HCT116 (cell line): Measurements from ENCODE around the gene ADK. TPM values are rescaled to one million over a fixed set of nuclear protein-coding genes. Genes with fewer than 3 reads are reported as not detected.
"Not testable (repeated sequence)": the region's sequence is repeated elsewhere in the genome, so short reads cannot be mapped to it uniquely, and the experiment has no call there.

ENCODE experiments used
- ATAC-seq: fragments of 200-7000 bp; cut with Tn5 transposase; 2 replicates; pipeline ENCODE4 v1.9.1; 2020; ENCODE audit warnings: mild to moderate bottlenecking, moderate library complexity
- BruUV-seq: library from RNA; stranded (reverse); fragments of 400-500 nt; replicated peaks from 2 replicates; lab custom pipeline; 2021; lab: Mats Ljungman, UMichigan
- CTCF ChIA-PET: fragments of 300-600 bp; sonication (Branson Sonifier 250); formaldehyde crosslinking; loops from one replicate; lab custom pipeline; 2021; ENCODE audit warnings: antibody characterized with exemption; lab: Charles Lee
- POLR2A ChIA-PET: fragments of 300-600, 350-600 bp; sonication (Branson Sonifier 250); formaldehyde crosslinking; loops from one replicate; lab custom pipeline; 2021; ENCODE audit warnings: antibody characterized with exemption; lab: Charles Lee
- RAD21 ChIA-PET, 2 experiments: fragments of 300-600 bp; sonication (Branson Sonifier 250); formaldehyde crosslinking; loops; one replicate each; lab custom pipeline; 2023; ENCODE audit warnings: low total read pairs in 2 of 2; ENCODE audit not compliant: uncharacterized antibody in 2 of 2, unreplicated experiment in 2 of 2, low non-redundant PET in 1 of 2; lab: Charles Lee
- DNase-seq: peaks from one replicate; pipeline ENCODE4 v3.0.0-alpha.2; 2010; ENCODE audit warnings: low read depth, low spot score
- H2AFZ ChIP-seq: fragments of 200-600 bp; shearing (Covaris generic), sonication (generic); 2 replicates; pipeline ENCODE4 v1.6.1; 2017; ENCODE audit warnings: low read depth, mixed run types, mixed read lengths, antibody characterized with exemption, low read length; ENCODE audit not compliant: poor library complexity, severe bottlenecking
- H3K27ac ChIP-seq: 2 replicates; pipeline ENCODE4 v1.5.1; 2012; ENCODE audit warnings: low read depth, low read length
- H3K27me3 ChIP-seq: fragments of 200-600 bp; sonication (generic); 2 replicates; pipeline ENCODE4 v1.6.1; 2016; ENCODE audit warnings: mixed run types, low read length, mixed read lengths; ENCODE audit not compliant: insufficient read depth
- H3K36me3 ChIP-seq, 2 experiments: fragments of 200-500 bp in 1 of 2; fragments of 200-600 bp in 1 of 2; sonication (Bioruptor generic) in 1 of 2; sonication (generic) in 1 of 2; 2 replicates each; pipeline versions ENCODE4 v1.5.1 to v1.6.1; 2014 to 2016; ENCODE audit warnings: low read length in 2 of 2, inconsistent platforms in 1 of 2, mixed read lengths in 1 of 2, mixed run types in 1 of 2; ENCODE audit not compliant: insufficient read depth in 2 of 2, control insufficient read depth in 1 of 2
- H3K4me1 ChIP-seq, 2 experiments: fragments of 200-600 bp in 1 of 2; sonication (generic) in 1 of 2; 2 replicates each; pipeline versions ENCODE4 v1.5.1 to v1.6.1; 2012 to 2017; ENCODE audit warnings: low read length in 2 of 2, inconsistent platforms in 1 of 2, mild to moderate bottlenecking in 1 of 2, mixed read lengths in 1 of 2, mixed run types in 1 of 2, moderate library complexity in 1 of 2; ENCODE audit not compliant: insufficient read depth in 2 of 2, control insufficient read depth in 1 of 2
- H3K4me2 ChIP-seq: fragments of 200-600 bp; sonication (generic); 2 replicates; pipeline ENCODE4 v1.6.1; 2017; ENCODE audit warnings: mixed run types, low read length, mixed read lengths
- H3K4me3 ChIP-seq, 2 experiments: fragments of 200-600 bp in 1 of 2; sonication (generic) in 1 of 2; replicated peaks in 1 of 2; 2 replicates each; pipeline ENCODE4 v1.5.1; 2011 to 2016; ENCODE audit warnings: low read length in 2 of 2, control low read depth in 1 of 2, low read depth in 1 of 2, mild to moderate bottlenecking in 1 of 2, mixed read lengths in 1 of 2, mixed run types in 1 of 2
- H3K79me2 ChIP-seq: fragments of 200-600 bp; sonication (generic); 2 replicates; pipeline ENCODE4 v1.6.1; 2017; ENCODE audit warnings: mild to moderate bottlenecking, mixed run types, low read length, moderate library complexity, mixed read lengths; ENCODE audit not compliant: insufficient read depth
- H3K9ac ChIP-seq: fragments of 200-600 bp; sonication (generic); 2 replicates; pipeline ENCODE4 v1.6.1; 2016; ENCODE audit warnings: low read length, mixed read lengths
- H3K9me2 ChIP-seq: fragments of 200-600 bp; sonication (generic), shearing (Covaris generic); 2 replicates; pipeline ENCODE4 v1.6.1; 2017; ENCODE audit warnings: mixed run types, mild to moderate bottlenecking, moderate library complexity; ENCODE audit not compliant: insufficient read depth
- H3K9me3 ChIP-seq, 2 experiments: fragments of 200-500 bp in 1 of 2; fragments of 200-600 bp in 1 of 2; sonication (Bioruptor generic) in 1 of 2; sonication (generic) in 1 of 2; 2 replicates each; pipeline ENCODE4 v1.6.1; 2014 to 2017; ENCODE audit warnings: low read length in 2 of 2, mixed read lengths in 2 of 2, inconsistent platforms in 1 of 2, low read depth in 1 of 2, mild to moderate bottlenecking in 1 of 2, mixed run types in 1 of 2, moderate library complexity in 1 of 2; ENCODE audit not compliant: control insufficient read depth in 1 of 2, insufficient read depth in 1 of 2
- H4K20me1 ChIP-seq: fragments of 200-600 bp; sonication (generic), shearing (Covaris generic); 2 replicates; pipeline ENCODE4 v1.6.1; 2017; ENCODE audit warnings: mixed run types, mild to moderate bottlenecking, moderate library complexity; ENCODE audit not compliant: insufficient read depth
- ATF3 ChIP-seq: IDR thresholded peaks from 2 replicates; pipeline ENCODE4 v1.6.1; 2012
- EGR1 ChIP-seq: IDR thresholded peaks from 2 replicates; pipeline ENCODE4 v1.6.1; 2012; ENCODE audit warnings: low read depth
- ELF1 ChIP-seq: IDR thresholded peaks from 2 replicates; pipeline ENCODE4 v1.6.1; 2012; ENCODE audit warnings: low read depth, borderline replicate concordance
- EZH2phosphoT487 ChIP-seq: fragments of 200-600 bp; IDR thresholded peaks from 2 replicates; pipeline ENCODE4 v1.6.1; 2018; ENCODE audit warnings: antibody characterized with exemption, borderline replicate concordance
- FOSL1 ChIP-seq: IDR thresholded peaks from 2 replicates; pipeline ENCODE4 v1.6.1; 2012; ENCODE audit warnings: low read depth
- JUND ChIP-seq: IDR thresholded peaks from 2 replicates; pipeline ENCODE4 v1.6.1; 2012
- POLR2A ChIP-seq: IDR thresholded peaks from 2 replicates; pipeline ENCODE4 v1.7.0; 2011; ENCODE audit warnings: borderline replicate concordance; ENCODE audit not compliant: insufficient read depth, insufficient read length; ENCODE audit errors: extremely low read depth
- RAD21 ChIP-seq: IDR thresholded peaks from 2 replicates; pipeline ENCODE4 v1.6.1; 2012; ENCODE audit warnings: low read depth, mild to moderate bottlenecking
- SIN3A ChIP-seq: IDR thresholded peaks from 2 replicates; pipeline ENCODE4 v1.6.1; 2012; ENCODE audit warnings: low read depth
- SP1 ChIP-seq: IDR thresholded peaks from 2 replicates; pipeline ENCODE4 v1.6.1; 2012; ENCODE audit warnings: low read depth
- SRF ChIP-seq: IDR thresholded peaks from 2 replicates; pipeline ENCODE4 v1.6.1; 2012; ENCODE audit warnings: low read depth
- YY1 ChIP-seq: IDR thresholded peaks from 2 replicates; pipeline ENCODE4 v1.6.1; 2011; ENCODE audit warnings: low read length, low read depth, moderate library complexity, mild to moderate bottlenecking; ENCODE audit not compliant: insufficient replicate concordance; ENCODE audit errors: extremely low read depth
- ZFX ChIP-seq: fragments of 450-650 bp; IDR thresholded peaks from 2 replicates; pipeline ENCODE4 v1.6.1; 2017
- ZNF274 ChIP-seq: fragments of 200-500 bp; sonication (Bioruptor generic); IDR thresholded peaks from 2 replicates; pipeline ENCODE4 v1.6.1; 2014; ENCODE audit warnings: mild to moderate bottlenecking, low read depth, low read length, inconsistent platforms
- intact Hi-C: fragments of 100-400 bp; cut with micrococcal nuclease; formaldehyde crosslinking; loops from 2 replicates; pipeline ENCODE4 v1.10.0; 2022
- total RNA-seq: library from RNA; stranded (reverse); gene quantifications from one replicate; pipeline ENCODE4 v1.2.1, GENCODE V29; 2021; ENCODE audit not compliant: unreplicated experiment
- TF ChIP-seq, protein P1 (sequence below), 3 experiments: fragments of 200-600 bp in 1 of 3; sonication (generic) in 1 of 3; IDR thresholded peaks in 2 of 3; conservative IDR thresholded peaks in 1 of 3; 2 replicates each; pipeline ENCODE4 v1.5.1; 2012 to 2017; ENCODE audit warnings: low read depth in 2 of 3, low read length in 2 of 3, antibody characterized with exemption in 1 of 3, borderline replicate concordance in 1 of 3, control low read depth in 1 of 3, mild to moderate bottlenecking in 1 of 3, mixed read lengths in 1 of 3, mixed run types in 1 of 3, moderate library complexity in 1 of 3; ENCODE audit not compliant: insufficient read depth in 1 of 3
- TF ChIP-seq, protein P2 (sequence below): IDR thresholded peaks from 2 replicates; pipeline ENCODE4 v1.6.1; 2012; ENCODE audit warnings: low read depth

Gene ADK
- total RNA-seq, 1 experiment from 2014 or later: 55.0 TPM

GRCh38 chr10:74347522-74347921, 196.5 kb downstream of the ADK start:
- POLR2A ChIA-PET: no interaction called here
- no peak overlapping the region for H3K4me3 ChIP-seq
- H3K4me2 ChIP-seq: no peak overlapping the region
- peaks cover 12% of the 10 kb centered on the region; the same call in 1 of the 2 replicates for H3K79me2 ChIP-seq
- CTCF ChIA-PET: no interaction called here
- TF ChIP-seq SRF: no peak
- TF ChIP-seq POLR2A: no peak
- TF ChIP-seq SIN3A: no peak
- TF ChIP-seq ZFX: no peak
- no peak for TF ChIP-seq EGR1
- no peak for TF ChIP-seq EZH2phosphoT487
- TF ChIP-seq FOSL1: no peak
- TF ChIP-seq, protein P1, sequence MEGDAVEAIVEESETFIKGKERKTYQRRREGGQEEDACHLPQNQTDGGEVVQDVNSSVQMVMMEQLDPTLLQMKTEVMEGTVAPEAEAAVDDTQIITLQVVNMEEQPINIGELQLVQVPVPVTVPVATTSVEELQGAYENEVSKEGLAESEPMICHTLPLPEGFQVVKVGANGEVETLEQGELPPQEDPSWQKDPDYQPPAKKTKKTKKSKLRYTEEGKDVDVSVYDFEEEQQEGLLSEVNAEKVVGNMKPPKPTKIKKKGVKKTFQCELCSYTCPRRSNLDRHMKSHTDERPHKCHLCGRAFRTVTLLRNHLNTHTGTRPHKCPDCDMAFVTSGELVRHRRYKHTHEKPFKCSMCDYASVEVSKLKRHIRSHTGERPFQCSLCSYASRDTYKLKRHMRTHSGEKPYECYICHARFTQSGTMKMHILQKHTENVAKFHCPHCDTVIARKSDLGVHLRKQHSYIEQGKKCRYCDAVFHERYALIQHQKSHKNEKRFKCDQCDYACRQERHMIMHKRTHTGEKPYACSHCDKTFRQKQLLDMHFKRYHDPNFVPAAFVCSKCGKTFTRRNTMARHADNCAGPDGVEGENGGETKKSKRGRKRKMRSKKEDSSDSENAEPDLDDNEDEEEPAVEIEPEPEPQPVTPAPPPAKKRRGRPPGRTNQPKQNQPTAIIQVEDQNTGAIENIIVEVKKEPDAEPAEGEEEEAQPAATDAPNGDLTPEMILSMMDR (IDR thresholded peaks at IDR 0.05 in 2 of 3, conservative IDR thresholded peaks at IDR 0.05 in 1 of 3; ENCODE audit: borderline replicate concordance in 1 of 3, insufficient read depth in 1 of 3, low read depth in 2 of 3, low read length in 2 of 3): no peak
- TF ChIP-seq, protein P2, sequence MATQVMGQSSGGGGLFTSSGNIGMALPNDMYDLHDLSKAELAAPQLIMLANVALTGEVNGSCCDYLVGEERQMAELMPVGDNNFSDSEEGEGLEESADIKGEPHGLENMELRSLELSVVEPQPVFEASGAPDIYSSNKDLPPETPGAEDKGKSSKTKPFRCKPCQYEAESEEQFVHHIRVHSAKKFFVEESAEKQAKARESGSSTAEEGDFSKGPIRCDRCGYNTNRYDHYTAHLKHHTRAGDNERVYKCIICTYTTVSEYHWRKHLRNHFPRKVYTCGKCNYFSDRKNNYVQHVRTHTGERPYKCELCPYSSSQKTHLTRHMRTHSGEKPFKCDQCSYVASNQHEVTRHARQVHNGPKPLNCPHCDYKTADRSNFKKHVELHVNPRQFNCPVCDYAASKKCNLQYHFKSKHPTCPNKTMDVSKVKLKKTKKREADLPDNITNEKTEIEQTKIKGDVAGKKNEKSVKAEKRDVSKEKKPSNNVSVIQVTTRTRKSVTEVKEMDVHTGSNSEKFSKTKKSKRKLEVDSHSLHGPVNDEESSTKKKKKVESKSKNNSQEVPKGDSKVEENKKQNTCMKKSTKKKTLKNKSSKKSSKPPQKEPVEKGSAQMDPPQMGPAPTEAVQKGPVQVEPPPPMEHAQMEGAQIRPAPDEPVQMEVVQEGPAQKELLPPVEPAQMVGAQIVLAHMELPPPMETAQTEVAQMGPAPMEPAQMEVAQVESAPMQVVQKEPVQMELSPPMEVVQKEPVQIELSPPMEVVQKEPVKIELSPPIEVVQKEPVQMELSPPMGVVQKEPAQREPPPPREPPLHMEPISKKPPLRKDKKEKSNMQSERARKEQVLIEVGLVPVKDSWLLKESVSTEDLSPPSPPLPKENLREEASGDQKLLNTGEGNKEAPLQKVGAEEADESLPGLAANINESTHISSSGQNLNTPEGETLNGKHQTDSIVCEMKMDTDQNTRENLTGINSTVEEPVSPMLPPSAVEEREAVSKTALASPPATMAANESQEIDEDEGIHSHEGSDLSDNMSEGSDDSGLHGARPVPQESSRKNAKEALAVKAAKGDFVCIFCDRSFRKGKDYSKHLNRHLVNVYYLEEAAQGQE: no peak
- no peak for TF ChIP-seq ZNF274
- TF ChIP-seq YY1: no peak
- TF ChIP-seq SP1: no peak
- no peak for TF ChIP-seq JUND
- no peak for TF ChIP-seq RAD21
- TF ChIP-seq ATF3: no peak
- TF ChIP-seq ELF1: no peak
- H3K27me3 ChIP-seq: no peaks in the 10 kb centered on the region
- 0 out of 4 replicates have a peak, but pooled peaks cover 0 to 7% of the 10 kb centered on the region in 2 experiments for H3K36me3 ChIP-seq
- H3K4me1 ChIP-seq: no peaks in the 10 kb centered on the region
- intact Hi-C loops: no loop called here
- no peak for ATAC-seq
- H3K9me2 ChIP-seq: no peaks in the 10 kb centered on the region
- no TSS peak for BruUV-seq
- no peak for DNase-seq
- RAD21 ChIA-PET: no interaction called here
- H4K20me1 ChIP-seq: no peaks in the 10 kb centered on the region
- no peak overlapping the region for H2AFZ ChIP-seq
- H3K27ac ChIP-seq: no peak overlapping the region
- H3K9me3 ChIP-seq: peaks cover 9% of the 10 kb centered on the region in 2 experiments; a peak in 1 of 4 replicates
- no peak overlapping the region for H3K9ac ChIP-seq

GRCh38 chr10:74353021-74353420, 202.0 kb downstream of the ADK start:
- CTCF ChIA-PET, H4K20me1 ChIP-seq, H3K9me3 ChIP-seq, H3K27ac ChIP-seq, H3K27me3 ChIP-seq, H3K79me2 ChIP-seq, intact Hi-C loops, H2AFZ ChIP-seq, BruUV-seq, DNase-seq, H3K4me2 ChIP-seq, ATAC-seq, H3K9me2 ChIP-seq, POLR2A ChIA-PET, H3K36me3 ChIP-seq, H3K9ac ChIP-seq, H3K4me1 ChIP-seq, RAD21 ChIA-PET, H3K4me3 ChIP-seq: not testable (repeated sequence)
